ENCODE data around the gene WBP11.
A peak's percentile ranks its signal among the peaks of the same experiment; 100 is the strongest.
"Not testable (repeated sequence)": the region's sequence is repeated elsewhere in the genome, so short reads cannot be mapped to it uniquely, and the experiment has no call there.

The WBP11 gene

GRCh38 chr12:14771651-14772137, 31.6 kb downstream of the WBP11 start:
- DNase-seq (ENCODE audit: low spot score) = peak; percentile 72

- DNase-seq (ENCODE audit: low spot score) = peak; percentile 95
These were observed 32.5 kb downstream of the WBP11 start for GRCh38 chr12:14770496-14771461.

GRCh38 chr12:14769969-14770495, 33.2 kb downstream of the WBP11 start:
- peak; percentile 83 for DNase-seq (ENCODE audit: low spot score)

- DNase-seq (ENCODE audit: low spot score) = no peak
These were observed 33.8 kb downstream of the WBP11 start for GRCh38 chr12:14769466-14769968.

- DNase-seq (ENCODE audit: low spot score) = no peak
These were observed 34.4 kb downstream of the WBP11 start for GRCh38 chr12:14768823-14769405.

GRCh38 chr12:14767617-14768016, 35.7 kb downstream of the WBP11 start:
- no peak for DNase-seq (ENCODE audit: low spot score)

GRCh38 chr12:14766649-14767215, 36.5 kb downstream of the WBP11 start:
- DNase-seq (ENCODE audit: low spot score) = no peak

- DNase-seq (ENCODE audit: low spot score) = not testable (repeated sequence)
These were observed 37.3 kb downstream of the WBP11 start for GRCh38 chr12:14766020-14766419.

- no peak for DNase-seq (ENCODE audit: low spot score)
These were observed 37.9 kb downstream of the WBP11 start for GRCh38 chr12:14765398-14765797.

- DNase-seq (ENCODE audit: low spot score) = not testable (repeated sequence)
These were observed 43.5 kb downstream of the WBP11 start for GRCh38 chr12:14759711-14760280.

GRCh38 chr12:14756334-14757143, 46.7 kb downstream of the WBP11 start:
- no peak for DNase-seq (ENCODE audit: low spot score)

GRCh38 chr12:14751986-14752385, 51.3 kb downstream of the WBP11 start:
- no peak for DNase-seq (ENCODE audit: low spot score)

GRCh38 chr12:14743061-14743460, 60.2 kb downstream of the WBP11 start:
- DNase-seq (ENCODE audit: low spot score) = no peak

GRCh38 chr12:14741942-14742341, 61.3 kb downstream of the WBP11 start:
- DNase-seq (ENCODE audit: low spot score) = no peak

GRCh38 chr12:14741153-14741552, 62.1 kb downstream of the WBP11 start:
- no peak for DNase-seq (ENCODE audit: low spot score)

GRCh38 chr12:14736441-14736840, 66.8 kb downstream of the WBP11 start:
- DNase-seq (ENCODE audit: low spot score) = not testable (repeated sequence)
